HG02981 (cell line): ENCODE measurements around the gene TCEA2.

Experiments
- ATAC-seq: cut with Tn5 transposase; IDR thresholded peaks from one replicate; pipeline ENCODE4 v1.9.1; 2021; ENCODE audit warnings: mild to moderate bottlenecking, moderate library complexity; ENCODE audit not compliant: unreplicated experiment

The TCEA2 gene

DNA sequence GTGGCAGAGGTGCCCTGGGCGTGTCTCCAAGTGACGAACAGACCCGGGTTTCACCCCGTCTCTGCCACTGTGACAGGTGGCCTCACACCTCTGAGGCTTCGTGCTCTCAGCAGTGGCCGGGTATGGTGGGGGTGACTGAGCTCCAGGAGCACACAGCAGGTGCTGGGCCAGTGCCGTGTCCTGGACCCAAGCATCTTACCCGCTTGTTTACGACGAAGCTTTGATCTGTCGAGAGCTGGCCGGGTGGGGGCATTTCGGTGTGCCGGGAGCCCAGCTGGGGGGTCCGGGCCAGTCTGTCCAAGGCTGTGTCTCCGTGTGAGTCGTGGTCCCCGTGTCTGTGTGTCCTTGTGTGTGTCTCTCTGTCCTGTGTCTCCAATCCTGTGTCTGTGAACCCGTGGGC lies 28.3 kb downstream of the TCEA2 start:
- no peak for ATAC-seq

DNA sequence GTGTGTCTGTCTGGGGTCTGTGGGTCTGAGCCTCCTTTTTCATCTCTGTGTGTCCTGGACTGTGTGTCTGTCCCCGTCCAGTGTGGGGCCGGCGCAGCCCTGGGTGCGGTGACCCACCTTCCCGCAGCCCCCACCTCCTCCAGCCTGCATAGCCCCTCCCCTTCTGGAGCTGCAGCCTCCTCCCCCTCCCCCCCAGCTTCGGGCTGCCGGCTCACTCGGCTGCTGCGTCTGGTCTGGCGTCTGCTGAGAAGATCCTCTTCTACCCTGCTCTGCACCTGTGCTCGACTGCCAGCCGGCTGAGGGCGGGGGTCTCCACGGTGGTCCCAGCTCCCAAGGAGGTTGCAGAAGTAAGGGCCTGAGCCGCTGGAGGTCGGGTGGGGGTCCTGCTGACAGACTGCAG lies 28.8 kb downstream of the TCEA2 start:
- ATAC-seq = no peak

DNA sequence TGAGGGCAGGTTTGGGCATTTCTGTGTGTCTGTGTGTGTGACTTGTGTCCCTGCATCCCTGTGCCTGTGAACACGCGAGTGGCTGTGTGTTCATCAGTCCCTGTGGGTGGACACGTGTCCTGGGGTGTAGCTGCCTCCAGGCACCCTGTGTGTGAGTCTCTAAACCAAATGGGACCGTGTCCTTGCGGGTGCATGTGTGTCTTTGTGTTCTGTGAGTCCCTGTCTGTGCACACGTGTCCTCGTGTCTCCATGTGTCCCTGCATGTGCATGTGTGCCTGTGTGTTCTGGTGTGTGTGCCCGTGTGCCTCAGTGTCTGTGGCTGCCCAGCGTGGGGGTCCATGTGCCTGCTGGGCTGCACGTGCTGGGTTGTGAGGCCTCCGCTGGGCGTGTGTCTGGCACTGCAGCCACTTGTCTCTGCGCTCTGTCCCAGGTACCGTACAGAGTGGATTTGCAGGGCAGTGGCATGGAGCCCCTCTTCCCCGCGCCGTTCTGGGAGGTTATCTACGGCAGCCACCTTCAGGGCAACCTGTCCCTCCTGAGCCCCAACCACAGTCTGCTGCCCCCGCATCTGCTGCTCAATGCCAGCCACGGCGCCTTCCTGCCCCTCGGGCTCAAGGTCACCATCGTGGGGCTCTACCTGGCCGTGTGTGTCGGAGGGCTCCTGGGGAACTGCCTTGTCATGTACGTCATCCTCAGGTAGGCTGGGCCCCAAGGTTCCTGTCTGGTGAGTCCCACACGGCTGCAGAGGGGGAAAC lies 29.4 kb downstream of the TCEA2 start:
- ATAC-seq = no peak

DNA sequence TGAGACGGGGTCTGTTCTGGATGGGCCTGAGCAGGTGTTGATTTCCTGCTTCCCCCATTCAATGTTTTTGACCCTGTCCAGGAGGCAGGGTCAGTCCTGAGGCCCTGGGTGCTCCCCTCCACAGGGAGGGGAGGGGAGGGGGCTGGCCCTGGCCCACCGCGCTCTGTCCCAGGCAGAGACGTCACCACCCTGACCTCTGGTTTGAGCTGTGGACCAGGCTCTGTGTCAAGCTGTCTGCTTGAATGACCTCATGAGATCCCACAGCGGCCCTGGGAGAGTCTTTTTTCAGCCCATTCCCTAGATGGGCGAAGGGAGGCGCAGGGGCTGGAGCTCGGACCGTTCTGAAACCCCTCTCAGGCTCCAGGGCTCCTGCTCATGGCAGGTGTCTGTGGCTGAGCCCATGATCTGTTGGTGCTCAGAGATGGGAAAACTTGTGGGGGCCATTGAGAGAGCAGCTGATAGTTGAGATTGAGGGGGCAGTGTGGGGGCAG lies 30.1 kb downstream of the TCEA2 start:
- no peak for ATAC-seq

GRCh38 chr20:64095455-64095854 lies 32.5 kb downstream of the TCEA2 start:
- no peak for ATAC-seq

DNA sequence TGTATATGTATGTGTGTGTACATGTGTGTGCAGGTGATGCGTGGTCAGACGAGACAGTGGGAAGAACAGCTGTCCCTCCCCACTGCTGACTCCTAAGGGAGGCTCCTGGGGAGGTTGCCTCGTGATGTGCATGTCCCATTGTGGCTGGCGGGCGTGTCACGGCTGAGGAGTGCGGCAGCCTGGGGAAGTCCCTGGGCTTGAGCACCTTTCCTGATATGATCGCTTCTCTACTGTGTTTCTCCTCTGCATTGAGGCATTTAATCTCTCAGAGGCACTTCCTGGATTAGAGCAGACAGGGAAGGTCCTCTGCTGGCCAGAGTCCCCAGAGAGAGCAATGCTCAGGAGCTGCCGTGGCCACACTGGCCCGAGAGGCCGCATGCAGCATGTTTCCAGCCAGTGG lies 32.9 kb downstream of the TCEA2 start:
- ATAC-seq = no peak

DNA sequence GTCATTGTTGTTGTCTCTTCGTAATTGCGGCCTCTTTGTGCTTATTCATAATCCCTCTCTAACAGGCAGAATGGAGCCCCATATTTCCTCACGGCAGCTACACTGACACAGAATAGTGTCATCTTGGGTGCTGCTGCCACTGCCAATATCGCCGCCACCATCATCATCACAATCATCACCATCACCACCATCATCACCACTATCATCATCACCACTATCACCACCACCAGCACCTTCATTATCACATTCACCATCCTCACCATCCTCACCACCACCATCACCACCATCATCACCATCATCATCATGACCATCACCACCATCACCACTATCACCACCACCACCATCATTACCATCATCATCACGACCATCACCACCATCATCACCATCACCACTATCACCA lies 33.5 kb downstream of the TCEA2 start:
- no peak for ATAC-seq

GRCh38 chr20:64098471-64099013 lies 35.5 kb downstream of the TCEA2 start:
- ATAC-seq = no peak

DNA sequence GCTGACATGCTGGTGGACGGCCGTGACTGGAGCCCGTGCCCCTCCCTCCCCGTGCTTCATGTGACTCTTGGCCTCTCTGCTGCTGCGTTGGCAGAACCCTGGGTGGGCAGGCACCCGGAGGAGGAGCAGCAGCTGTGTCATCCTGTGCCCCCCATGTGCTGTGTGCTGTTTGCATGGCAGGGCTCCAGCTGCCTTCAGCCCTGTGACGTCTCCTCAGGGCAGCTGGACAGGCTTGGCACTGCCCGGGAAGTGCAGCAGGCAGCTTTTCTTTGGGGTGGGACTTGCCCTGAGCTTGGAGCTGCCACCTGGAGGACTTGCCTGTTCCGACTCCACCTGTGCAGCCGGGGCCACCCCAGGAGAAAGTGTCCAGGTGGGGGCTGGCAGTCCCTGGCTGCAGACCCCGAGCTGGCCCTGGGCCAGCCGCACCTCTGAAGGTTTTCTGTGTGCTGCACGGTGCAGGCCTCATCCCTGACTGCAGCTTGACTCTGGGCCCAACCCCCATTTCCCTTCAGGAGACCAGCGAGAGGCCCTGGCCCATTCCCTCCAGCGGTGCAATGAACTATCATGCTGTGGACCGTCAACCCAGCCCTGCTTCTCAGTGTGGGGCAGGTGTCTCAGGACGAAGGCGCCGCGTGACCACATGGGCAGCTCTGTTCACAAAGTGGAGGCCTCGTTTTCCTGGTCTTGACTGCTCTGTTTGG lies 36.2 kb downstream of the TCEA2 start:
- ATAC-seq = no peak

- no peak for ATAC-seq
Measured at GRCh38 chr20:64099880-64100565, 37.0 kb downstream of the TCEA2 start.

DNA sequence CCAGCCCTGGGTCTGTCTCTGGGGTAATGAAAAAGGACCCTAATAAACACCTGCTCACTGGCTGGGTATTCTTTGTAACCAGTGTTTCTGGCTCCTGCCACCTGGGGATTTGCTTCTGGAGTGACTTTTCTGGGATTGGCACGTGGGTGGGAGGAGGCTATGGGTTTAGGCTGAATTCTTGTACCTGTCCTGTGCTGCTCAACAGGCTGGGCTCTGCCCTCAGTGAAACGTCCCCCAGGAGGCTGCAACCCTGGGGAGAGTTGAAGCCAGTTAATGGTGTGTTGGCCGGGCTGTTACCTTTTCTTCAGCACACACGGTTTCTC lies 37.5 kb downstream of the TCEA2 start:
- ATAC-seq = no peak

- ATAC-seq = no peak
Measured at GRCh38 chr20:64100946-64101688, 38.1 kb downstream of the TCEA2 start.

GRCh38 chr20:64101731-64102621 lies 39.0 kb downstream of the TCEA2 start:
- no peak for ATAC-seq

DNA sequence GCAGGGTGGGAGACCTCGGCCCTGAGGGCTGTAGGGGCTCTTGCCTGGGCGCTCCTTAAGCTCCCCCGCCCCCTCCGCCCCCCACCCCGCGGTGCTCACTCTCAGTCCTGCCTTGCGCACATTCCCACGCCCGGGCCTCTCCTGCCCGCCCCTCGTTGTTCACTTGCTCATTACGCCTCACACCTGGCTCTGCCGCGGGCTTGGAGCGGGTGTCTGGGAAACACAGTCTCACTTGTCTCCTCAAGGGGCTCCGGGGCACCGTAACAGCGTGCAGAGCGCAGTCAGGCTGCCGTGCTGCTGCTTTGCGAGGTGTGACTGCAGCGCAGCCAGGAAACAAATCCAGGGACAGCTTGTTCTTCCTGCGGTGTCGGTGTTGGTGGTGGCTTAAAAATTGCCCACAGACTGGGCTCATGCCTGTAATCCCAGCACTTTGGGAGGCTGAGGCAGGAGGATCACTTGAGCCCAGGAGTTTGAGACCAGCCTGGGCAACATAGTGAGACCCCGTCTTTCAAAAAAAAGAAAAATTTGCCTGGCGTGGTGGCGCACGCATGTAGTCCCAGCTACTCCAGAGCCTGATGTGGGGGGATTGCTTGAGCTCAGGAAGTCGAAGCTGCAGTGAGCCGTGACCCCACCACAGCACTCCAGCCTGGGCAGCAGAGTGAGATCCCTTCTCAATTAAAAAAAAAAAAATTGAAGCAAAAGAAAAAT lies 39.8 kb downstream of the TCEA2 start:
- ATAC-seq = no peak

DNA sequence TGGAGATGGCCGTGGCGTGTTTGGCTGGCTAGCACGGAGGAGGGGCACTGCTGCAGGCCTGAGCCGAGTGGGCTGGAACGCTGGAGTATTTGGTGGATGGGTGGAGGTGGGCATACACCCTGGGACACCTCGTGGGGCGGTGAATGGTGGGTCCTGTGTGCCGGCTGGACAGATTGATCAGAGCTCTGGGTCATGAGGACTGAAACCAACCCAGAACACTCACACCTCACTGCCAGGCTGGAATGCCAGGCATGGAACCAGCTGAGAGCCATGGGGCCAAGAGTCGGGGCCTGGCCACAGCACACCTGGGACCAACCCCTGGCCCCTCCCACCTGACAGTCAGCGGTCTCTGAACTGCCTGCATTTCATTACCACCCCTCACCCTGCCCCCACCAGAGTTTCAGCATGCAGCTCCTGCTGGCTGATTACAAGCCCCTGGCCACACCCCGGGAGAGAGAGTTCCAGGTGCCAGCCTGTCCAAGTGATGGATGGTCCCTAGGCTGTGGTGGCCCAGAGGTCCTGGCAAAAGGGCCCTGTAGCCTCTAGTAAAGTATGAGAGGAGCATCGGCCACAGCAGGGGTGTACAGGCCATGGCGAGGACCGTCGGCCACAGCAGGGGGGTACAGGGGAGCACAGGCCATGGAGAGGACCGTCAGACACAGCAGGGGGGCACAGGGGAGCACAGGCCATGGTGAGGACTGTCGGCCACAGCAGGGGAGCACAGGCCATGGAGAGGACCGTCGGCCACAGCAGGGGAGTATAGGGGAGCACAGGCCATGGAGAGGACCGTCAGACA lies 41.1 kb downstream of the TCEA2 start:
- no peak for ATAC-seq

DNA sequence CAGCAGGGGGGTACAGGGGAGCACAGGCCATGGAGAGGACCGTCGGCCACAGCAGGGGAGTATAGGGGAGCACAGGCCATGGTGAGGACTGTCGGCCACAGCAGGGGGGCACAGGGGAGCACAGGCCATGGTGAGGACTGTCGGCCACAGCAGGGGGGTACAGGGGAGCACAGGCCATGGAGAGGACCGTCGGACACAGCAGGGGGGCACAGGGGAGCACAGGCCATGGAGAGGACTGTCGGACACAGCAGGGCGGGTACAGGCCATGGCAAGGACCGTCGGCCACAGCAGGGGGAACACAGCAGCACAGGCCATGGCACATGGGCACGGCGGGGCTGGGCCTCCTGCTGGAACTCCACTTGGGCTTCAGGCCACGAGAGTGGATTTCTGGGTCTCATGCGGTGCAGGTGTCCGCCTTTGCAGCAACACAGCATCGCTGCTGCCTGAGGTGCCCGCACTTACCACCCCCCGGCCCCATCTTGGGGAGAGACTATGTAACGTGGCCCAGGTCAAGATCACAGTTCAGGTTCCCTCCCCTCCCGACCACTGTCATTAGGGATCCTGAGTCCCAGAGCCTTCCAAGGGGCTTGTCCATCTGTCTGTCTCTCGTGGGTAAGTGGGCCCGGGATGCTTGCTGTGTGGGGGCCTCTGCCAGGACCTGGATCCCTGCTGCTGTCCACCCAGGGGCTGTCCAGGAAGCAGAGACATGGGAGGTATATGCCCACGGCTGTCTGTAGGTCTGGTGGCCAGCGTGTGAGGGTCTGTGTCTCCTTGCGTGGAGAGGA lies 41.9 kb downstream of the TCEA2 start:
- no peak for ATAC-seq

DNA sequence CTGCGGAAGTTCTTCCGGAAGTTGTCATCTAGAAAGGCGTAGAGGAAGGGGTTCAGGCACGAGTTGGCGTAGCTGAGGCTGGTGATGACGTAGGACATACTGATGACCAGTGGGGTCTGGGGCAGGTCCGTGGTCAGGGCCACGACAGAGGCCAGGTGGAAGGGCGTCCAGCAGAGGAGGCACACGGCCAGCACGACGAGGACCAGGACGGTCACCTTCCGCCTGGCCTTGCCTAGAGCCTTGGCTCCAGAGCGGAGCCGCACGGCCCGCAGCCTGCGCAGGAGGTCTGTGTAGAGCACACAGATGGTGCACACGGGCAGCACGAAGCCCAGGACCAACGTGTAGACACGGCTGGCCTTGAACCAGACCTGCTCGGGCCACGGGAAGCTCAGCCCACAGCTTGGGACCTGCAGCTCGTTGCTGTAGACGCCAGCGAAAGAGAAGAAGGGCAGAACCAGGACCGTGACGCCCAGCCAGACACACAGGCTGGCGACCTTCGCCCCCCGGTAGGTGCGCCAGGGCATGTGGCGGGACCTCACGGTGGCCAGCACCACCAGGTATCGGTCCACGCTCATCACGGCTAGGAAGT lies 42.9 kb downstream of the TCEA2 start:
- ATAC-seq = no peak
